HG02588 (cell line): Measurements from ENCODE around the gene UNK.

Source experiments
- ATAC-seq: cut with Tn5 transposase; IDR thresholded peaks from one replicate; pipeline ENCODE4 v1.9.1; 2021; ENCODE audit warnings: mild to moderate bottlenecking, moderate library complexity; ENCODE audit not compliant: unreplicated experiment

Gene UNK

DNA sequence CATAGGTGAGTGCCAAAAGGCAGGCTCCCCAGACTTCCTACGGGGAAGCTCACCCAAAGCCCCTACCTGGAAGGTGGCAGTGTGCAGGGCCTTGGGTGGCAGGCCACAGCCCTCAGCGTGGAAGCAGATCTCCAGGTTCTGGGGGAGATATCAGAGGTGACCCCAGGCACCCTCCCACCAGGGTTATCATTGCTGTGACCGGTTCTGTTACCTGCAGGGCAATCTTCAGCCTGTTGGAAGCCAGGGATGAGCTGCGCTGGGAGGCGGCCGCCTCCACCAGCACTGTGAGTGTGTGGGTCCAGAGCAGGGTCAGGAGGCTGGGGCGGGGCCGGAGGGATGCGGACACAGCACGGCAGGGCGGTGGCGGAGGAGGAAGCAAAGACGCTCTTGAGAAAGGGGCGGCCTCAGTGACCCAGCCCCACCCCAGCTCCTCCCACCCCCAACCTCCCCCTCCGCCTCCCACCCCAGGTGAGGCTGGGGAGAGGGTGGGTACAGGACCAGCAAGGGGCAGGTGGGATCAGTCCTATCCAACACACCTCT lies 46.5 kb downstream of the UNK start:
- ATAC-seq, result no peak

GRCh38 chr17:75832164-75832651 lies 47.6 kb downstream of the UNK start:
- ATAC-seq, result no peak

- ATAC-seq, result no peak
Observed at GRCh38 chr17:75832652-75833400, 48.2 kb downstream of the UNK start.

DNA sequence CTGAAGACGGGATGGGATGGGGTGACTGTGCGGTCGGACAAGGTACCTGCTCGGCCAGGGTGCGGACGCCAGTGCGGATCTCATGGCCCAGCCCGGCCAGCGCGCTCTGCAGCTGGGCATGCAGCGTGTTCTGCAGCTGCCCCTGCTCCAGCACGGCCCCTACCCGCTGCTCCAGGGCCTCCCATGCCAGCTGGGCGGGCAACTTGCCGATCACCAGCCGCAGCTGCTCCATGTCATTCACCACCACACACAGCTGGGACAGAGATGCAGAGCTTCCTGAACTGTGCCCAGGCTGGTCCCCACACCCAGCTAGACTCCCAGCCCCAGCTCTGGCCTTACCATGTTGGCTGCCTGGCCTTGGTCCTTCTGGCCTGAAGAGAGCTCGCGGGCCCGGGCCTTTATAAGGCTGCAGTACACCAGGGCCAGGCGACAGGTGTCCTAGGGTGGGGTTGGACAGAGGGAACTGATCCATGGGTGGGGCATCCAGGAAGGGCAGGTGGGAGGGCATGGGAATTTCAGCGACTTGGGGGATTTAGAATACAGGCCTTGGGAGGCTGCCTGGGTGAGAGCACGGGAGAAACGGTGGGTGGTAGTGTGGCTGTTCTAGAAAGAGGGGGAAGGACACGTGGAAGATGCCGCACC lies 49.8 kb downstream of the UNK start:
- ATAC-seq, result no peak

DNA sequence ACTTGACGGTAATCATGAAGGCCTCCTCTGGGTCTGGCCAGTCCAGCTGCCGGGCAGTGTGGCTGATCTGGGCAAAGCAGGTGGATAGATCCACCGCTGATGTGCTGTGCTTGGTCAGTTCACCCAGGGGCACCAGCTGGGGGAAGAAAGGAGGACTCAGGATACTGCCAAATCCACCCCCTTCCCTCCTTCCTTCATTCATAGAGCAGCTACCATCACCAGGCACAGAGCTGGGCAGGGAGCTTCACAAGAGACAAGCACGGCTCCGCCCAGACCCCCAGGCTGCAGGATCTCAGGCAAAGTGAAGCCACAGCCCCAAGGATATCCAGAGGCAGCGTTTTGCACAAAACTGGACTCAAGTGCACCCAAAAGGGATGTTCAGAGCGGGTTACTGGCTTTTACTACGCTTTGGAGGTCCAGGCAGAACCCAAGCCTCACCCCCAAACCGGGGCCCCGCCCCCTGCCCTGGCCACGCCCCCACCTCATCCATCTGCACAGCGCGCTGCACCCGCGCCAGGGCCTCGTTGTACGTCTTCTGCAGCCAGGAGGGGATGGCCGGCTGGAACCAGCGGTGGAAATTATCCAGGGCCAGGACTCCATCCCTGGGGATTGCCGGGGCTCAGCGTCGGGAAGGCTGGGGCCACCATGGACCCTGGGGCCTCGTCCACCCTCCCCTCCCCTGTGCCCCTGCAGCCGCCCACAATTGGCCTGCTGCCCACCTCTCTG lies 50.5 kb downstream of the UNK start:
- ATAC-seq, result no peak

DNA sequence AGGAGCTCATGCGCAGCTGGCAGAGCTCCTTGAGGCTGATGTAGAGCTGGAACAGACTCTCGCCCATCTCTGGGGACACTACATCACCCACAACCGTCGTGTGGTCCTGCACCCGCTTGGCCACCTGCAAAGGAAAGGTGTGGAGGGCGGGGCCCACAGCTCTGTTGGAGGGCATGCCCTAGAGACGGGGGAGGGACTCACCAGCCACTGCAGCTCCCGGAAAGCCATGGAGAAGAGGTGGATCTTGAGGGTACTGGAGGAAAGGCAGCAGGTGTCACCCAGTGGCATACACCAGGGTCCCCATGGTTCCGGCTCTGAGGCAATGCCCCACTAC lies 51.0 kb downstream of the UNK start:
- no peak for ATAC-seq

DNA sequence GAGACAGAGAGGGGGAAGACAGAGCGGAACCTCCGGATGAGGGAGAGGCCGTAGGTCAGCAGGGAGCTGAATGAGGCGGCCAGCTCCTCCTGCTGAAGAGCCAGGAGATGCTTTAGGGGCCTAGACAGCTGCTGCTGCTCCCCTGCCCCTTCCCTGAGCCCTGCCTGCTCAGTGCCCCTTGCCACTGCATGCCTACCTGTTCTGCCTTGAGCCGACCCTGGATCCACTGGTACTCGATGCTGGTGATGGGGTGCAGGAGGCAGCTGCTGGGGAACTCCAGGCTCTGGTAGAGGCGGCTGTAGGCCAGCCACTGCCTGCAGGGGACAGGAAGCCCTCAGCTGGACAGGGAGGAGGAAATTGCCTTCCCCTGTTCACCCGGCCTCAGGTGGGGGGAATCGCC lies 52.0 kb downstream of the UNK start:
- no peak for ATAC-seq

DNA sequence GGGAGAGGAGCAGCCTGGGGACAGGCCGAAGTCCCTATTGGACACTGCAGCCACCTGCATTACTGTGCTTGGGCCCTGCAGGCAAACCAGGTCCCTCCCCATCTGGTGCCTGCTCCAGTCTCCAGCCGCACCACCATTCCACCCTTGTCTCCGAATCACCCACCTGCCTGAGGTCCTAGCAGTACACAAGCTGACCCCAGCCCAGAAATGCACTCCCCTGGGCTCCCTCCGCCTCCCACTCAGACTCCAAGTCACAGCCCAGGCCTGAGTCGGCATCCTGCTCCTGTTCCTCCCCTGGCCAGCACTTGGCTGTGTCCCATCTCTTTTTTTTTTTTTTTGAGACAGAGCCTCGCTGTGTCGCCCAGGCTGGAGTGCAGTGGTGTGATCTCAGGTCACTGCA lies 53.3 kb downstream of the UNK start:
- ATAC-seq, result no peak

DNA sequence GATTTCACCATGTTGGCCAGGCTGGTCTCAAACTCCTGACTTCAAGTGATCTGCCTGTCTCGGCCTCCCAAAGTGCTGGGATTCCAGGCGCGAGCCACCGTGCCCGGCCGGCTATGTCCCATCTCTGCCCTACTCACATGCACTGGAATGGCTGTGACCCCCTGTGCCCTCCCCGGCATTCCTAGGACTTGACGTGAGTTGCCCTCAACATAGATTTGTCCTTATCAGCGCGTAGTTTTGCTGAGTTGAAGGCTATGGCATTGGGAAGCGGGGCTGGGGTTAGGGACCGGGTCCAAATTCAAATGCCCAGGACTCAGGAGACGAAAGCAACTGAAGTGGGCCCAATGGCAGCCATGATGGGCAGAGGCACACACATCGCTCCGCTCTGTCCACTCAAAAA lies 53.8 kb downstream of the UNK start:
- ATAC-seq, result no peak

- no peak for ATAC-seq
Observed at GRCh38 chr17:75839942-75840798, 55.6 kb downstream of the UNK start.

GRCh38 chr17:75840799-75841164 lies 56.2 kb downstream of the UNK start:
- no peak for ATAC-seq

DNA sequence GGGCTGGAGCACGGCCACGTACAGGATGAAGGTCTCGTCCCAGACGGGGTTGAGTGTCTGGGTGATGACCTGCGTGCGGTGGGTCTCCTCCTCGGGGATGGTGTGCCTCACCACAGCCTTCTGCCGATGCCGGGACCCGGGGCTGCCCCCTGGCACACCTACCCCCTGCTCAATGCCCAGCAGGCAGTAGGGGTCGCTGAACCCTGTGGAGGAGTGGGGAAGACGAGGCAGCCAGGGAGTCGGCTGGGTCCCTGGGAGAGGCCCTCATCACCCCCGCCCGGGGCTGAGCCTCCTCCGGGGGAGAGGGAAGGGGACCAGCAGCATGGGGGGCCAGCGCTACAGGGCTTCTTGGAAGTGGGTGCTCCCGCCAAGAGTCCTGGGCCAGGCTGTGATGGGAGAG lies 57.8 kb downstream of the UNK start:
- no peak for ATAC-seq

DNA sequence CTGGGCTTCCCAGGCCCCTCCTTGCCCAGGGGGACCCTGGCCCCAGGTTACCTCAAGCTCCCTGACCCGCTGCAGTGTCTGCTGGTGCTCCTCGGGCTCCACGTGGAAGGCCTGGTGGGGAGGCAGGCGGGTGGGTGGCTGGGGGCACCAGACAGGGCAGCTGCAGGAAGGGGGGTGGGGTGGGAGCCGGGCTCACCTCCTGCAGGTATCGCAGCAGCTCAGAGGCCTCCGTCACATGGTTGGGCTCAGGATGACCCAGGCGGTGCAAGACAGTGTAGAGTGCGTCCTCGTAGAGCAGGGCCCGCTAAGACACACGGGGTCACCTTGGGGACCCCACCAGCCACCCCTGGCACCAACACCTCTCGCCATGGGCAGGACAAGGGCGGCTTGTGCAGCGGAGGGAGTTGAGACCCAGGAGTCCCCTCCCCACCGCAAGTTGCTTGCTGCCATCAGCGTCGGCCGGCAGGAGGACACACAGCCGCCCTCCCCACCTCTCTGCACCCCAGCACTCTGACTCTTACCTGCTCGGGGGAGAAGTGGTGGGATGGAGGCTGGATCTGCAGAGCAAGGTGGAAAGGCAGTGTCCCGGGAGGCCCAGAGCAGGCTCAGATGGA lies 58.5 kb downstream of the UNK start:
- no peak for ATAC-seq

DNA sequence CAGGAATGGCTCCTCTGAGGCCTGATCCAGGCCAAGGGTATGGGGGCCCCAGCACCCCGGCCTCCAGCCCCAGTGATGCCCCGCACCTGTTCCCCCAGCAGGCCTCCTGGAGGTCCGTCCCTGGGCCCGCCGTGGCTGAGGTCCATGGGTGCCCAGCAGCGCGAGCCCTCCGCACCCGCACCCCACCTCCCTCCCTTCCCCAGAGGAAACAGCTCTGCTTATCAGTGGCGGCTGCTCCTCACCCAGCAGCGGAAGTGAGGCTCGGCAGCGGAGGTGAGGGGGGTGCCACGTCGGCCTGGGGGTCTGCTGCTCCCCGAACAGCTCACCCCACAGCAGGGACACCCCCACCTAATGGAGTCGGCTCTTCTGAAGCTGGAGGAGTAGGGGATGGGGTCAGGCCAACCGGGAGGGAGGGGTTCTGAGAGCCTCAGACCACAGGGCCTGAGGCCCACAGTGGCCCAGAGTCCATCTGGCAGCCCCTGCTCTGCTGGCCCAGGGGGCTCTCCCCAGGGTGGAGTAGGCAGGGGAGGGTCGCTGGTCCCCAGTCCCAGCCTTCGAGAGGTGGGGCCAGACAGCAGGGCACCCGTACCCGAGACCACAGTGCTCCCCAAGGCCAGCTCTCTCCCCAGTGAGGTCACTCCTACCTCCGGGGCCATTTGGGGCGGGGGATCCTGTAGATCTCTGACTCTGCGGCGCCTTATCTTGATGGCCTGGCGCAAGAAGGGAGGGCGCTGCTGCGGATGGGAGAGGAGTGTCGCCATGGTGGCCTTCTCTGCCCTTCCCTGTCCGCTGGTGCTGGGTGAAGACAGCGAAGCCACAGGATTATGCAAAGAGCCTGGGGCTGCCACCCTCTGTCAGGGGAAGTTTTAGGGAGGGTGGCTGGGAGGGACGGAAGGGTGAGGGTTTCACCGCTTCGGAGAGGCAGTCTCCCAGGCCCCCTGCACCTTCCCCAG lies 59.2 kb downstream of the UNK start, which contains the start of gene UNC13D:
Gene UNC13D (minus strand): TSS at position 828 of the 953 bp plus-strand sequence. CDS start 67 bp downstream, at position 761.
- peak; percentile 25 for ATAC-seq

DNA sequence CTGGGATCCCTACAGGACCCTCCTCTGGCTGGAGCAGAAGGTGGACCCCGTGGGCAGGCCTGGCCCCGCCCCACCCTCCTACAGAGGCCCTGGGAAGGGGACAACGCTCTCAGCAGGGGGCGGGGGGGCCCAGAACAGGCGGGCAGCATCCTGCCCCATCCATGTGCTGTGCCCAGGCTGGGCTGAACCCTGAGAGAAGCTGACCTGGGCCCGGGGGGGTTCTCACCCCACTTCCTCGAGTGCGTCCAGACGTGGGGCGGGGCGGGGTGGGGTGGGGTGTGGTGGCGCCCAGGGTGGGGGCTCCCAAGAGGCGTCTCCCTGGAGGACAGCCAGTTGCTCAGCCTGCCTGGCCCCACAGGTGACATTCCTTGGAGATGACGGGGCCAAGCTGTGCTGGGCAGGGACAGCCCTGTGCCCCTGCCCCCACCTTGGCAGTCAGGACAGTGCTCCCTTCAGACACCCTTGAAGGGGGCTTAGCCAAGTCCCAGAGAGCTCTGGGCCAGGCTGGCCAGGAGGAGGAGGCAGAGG lies 60.0 kb downstream of the UNK start:
- peak; percentile 5 for ATAC-seq

DNA sequence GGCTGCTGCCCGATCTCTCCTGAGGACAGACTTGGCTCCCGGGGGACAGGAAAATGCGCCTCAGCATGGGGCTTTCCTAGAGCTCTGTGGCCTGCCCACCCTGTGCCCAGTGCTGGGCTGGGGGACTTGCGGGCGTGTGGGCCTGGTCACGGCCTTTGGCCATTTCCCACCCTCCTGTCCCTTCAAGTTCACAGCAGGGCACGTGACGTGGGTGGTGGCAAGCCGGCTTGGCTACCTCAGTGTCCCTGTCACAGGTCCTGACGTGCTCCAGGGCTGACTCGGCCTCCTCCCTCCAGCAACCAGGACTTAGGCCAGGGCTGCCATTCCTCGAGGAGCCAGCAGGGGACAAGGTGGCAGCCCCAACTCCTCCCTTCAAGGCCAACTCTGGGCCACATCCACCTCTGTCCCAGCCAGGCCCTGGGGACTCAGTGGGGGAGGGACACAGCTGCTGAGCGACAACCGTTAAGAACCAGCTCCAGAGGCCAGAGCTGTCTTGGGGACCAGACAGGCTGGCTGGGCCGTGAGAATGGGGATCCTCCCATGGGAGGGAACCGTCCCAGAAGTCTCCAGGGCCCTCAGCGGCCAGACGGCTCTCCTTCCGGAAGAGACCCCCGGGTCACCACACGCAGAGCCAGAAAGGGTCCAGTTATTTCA lies 60.6 kb downstream of the UNK start:
- peak; percentile 67 for ATAC-seq

- ATAC-seq, result no peak
Observed at GRCh38 chr17:75845933-75846691, 61.5 kb downstream of the UNK start.
